Measurements from ENCODE around the gene ATP1A4. TPM values are rescaled to one million over a fixed set of nuclear protein-coding genes. Genes with fewer than 3 reads are reported as not detected.

ATP1A4 gene
- total RNA-seq, 1 donor from 2014 or later = not detected

- ATAC-seq = no peak
Measured at GRCh38 chr1:160148121-160148520, 3.3 kb upstream of the ATP1A4 start.

GRCh38 chr1:160149233-160149632, 2.2 kb upstream of the ATP1A4 start:
- no peak for ATAC-seq

GRCh38 chr1:160149716-160150115, 1.7 kb upstream of the ATP1A4 start:
- ATAC-seq = no peak

DNA sequence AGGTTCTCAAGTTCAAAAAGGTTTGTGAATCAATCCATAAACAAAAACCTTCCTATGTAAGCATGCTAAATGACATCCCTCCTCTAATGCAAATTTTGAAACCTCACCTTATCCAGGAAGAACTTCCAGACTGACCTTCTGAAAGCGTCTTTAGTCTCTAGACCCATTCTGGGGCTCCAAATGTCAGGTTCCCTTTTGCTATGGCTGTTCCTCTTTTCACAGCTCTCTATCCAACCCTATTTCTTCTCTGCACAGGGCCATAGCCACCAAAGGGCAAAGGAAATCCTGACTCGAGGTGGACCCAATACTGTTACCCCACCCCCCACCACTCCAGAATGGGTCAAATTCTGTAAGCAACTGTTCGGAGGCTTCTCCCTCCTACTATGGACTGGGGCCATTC, 3.4 kb downstream of the ATP1A4 start:
- no peak for ATAC-seq

DNA sequence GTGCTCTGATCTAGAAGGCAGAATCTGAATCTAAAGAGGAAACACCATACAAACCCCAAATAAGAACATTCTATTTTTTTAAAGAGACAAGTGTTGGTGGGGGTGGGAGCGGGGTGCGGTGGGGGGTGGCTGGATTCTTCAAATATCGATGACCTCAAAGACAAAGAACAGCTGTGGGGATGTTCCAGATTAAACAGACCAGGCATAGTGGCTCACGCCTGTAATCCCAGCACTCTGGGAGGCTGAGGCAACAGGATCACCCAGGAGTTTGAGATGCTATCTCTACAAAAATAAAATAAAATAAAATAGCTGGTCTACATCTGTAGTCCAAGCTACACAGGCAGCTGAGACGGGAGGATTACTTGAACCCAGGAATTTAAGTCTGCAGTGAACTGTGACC, 5.0 kb downstream of the ATP1A4 start:
- no peak for ATAC-seq

GRCh38 chr1:160157174-160157573, 5.8 kb downstream of the ATP1A4 start:
- ATAC-seq = no peak

DNA sequence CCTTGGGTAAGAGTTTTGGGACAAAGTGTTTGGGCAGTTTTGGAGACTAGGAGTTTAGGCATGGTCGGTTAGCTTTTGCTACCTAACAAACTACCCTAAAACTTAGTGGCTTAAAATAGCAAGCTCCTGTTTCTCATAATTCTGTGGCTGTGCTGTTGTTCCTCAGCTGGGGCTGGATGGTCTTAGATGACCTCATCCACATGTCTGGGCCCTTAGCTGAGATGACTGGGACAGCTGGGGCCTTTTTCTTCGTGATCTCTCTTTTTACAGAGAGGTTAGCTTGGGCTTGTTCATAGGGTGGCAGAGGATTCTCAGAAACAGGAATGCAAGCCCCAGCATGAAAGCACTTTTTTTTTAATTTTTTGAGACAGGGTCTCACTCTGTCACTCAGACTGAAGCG, 6.6 kb downstream of the ATP1A4 start:
- ATAC-seq = no peak

DNA sequence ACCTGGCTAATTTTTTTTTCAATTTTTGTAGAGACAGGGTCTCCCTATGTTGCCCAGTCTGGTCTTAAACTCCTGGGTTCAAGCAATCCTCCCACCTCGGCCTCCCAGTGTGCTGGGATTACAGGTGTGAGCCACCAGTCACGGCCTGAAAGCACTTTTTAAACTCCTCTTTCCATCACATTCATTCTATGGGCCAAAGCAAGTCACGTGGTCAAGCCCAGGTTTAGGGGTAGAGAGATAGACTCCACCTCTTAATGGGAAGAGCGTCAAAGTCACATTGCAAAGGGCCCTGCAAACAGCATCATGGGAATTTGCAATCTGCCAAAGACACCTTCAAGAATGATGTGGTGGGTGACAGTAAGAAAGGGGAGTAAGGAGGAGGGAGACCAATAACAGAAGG, 7.1 kb downstream of the ATP1A4 start:
- no peak for ATAC-seq

DNA sequence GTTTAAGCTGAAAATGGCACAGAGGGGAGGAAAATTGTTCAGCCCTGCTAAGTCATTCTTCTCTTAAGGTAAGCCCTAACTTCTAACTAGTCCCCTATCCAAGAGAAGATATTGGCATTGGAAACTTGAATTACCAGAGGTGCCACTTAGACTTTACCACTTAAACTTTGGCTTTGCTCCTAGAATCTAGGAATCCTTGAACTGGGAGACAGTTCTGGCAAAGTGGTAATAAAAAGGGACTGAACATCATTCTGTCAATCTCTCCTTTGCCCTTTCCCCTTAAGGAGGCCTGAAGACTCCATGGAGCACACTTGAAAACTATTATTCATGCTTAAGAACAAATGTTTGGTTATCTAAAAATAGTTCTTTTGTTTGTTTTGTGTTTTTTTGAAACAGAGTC, 8.4 kb downstream of the ATP1A4 start:
- no peak for ATAC-seq

GRCh38 chr1:160161965-160162705, 10.7 kb downstream of the ATP1A4 start:
- ATAC-seq = no peak

- no peak for ATAC-seq
Measured at GRCh38 chr1:160162931-160163330, 11.5 kb downstream of the ATP1A4 start.

- ATAC-seq = no peak
Measured at GRCh38 chr1:160163615-160164014, 12.2 kb downstream of the ATP1A4 start.

- ATAC-seq = no peak
Measured at GRCh38 chr1:160164121-160164520, 12.7 kb downstream of the ATP1A4 start.

DNA sequence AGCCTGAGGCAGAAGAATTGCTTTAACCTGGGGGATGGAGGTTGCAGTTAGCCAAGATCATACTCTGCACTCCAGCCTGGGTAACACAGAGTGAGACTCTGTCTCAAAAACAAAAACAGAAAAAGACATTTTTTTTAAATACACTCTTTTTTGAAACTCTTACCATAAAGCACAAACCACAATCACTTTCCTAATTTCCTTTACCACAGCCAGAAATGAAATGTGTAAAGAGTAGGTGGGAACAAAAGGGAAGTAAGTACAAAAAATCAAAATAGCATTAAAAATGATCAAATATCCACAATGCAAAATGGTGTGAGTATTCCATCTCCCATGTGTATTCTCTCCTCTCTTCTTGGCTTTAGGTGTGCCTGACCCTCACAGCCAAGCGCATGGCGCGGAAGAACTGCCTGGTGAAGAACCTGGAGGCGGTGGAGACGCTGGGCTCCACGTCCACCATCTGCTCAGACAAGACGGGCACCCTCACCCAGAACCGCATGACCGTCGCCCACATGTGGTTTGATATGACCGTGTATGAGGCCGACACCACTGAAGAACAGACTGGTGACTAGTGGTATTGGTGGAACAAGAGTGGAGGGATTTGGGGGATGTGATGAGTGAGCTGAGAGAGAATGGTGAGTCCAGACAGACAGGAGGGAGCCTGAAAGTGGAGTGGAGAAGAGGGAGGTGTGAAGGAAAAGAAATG, 14.9 kb downstream of the ATP1A4 start:
- ATAC-seq = no peak

GRCh38 chr1:160167056-160167455, 15.7 kb downstream of the ATP1A4 start:
- no peak for ATAC-seq

- no peak for ATAC-seq
Measured at GRCh38 chr1:160167580-160167979, 16.2 kb downstream of the ATP1A4 start.

- no peak for ATAC-seq
Measured at GRCh38 chr1:160168016-160168415, 16.6 kb downstream of the ATP1A4 start.

DNA sequence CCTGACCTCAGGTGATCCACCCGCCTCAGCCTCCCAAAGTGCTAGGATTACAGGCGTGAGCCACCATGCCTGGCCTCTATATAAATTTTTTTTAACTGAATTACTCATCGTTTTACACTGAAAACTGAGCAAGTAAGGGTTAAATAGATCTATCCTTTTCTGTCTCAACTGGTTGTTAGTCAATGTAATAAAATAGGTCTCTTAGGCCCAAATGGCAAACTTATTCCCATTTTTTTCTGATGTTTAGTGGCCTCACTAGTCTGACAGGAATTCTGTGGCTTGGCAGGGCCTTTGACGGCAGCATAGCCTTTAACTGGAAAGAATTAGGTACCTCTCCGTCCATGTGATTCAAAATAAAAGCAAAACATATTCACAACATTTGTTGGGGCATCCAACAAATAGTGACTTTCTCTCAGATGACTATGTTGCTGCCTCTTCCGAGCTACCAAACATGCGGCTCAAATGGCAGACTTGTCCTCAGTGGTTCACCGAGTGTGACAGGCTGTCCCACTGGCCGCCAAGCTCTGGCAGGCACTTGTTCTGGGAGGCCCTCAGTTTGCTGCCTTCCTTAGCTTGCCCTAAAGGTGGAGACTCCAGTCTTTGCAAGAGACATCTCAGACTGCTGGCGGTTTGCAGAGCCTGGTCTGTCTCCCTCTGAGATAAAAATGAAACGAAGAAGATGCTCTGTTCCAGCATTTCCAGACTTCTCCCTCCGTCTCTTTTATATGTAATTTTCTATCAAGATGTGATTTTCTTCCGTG, 17.4 kb downstream of the ATP1A4 start:
- no peak for ATAC-seq

GRCh38 chr1:160169553-160170399, 18.4 kb downstream of the ATP1A4 start:
- ATAC-seq = no peak

DNA sequence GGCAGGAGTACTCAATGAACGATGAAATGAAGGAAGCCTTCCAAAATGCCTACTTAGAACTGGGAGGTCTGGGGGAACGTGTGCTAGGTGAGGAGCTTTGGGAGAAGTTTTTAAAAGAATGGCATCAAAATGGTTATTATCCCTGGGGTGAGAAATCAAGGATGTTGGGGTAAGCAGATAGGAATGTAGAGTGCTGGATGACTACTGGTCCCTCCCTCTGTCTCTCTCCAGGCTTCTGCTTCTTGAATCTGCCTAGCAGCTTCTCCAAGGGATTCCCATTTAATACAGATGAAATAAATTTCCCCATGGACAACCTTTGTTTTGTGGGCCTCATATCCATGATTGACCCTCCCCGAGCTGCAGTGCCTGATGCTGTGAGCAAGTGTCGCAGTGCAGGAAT, 20.0 kb downstream of the ATP1A4 start:
- no peak for ATAC-seq

DNA sequence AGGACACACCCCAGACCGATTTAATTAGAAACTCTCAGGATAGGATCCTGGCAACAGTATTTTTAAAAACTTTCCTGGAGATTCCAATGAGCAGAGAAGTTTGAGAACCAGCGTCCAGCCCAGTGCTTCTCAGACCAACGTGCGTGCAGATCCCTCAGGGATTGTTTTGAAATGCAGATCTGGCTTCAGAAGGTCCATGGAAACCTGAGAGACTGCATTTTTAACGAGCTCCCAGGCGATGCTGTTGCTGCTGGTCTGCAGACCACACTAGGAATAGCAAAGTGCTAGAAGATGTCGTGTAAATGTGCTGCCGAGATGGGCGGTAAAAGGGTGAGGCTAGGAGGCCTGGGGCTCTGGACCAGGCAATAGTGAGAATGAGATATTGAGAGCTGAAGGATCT, 20.6 kb downstream of the ATP1A4 start:
- no peak for ATAC-seq

GRCh38 chr1:160177231-160177630, 25.8 kb downstream of the ATP1A4 start:
- no peak for ATAC-seq

- ATAC-seq = no peak
Measured at GRCh38 chr1:160177667-160178066, 26.3 kb downstream of the ATP1A4 start.
